Measurements from ENCODE around the gene RALGAPA2. TPM values are rescaled to one million over a fixed set of nuclear protein-coding genes. Genes with fewer than 3 reads are reported as not detected.

RALGAPA2 gene
- total RNA-seq, 1 donor from 2014 or later = 88.9 TPM

GRCh38 chr20:20710443-20711315 is 1.8 kb downstream of the RALGAPA2 start:
- no peaks in the 10 kb centered on the region for H3K9me3 ChIP-seq

GRCh38 chr20:20709887-20710286 is 2.6 kb downstream of the RALGAPA2 start:
- Histone ChIP-seq H3K4me1 (peaks cover 30% of the 10 kb centered on the region), H3K4me3 (peak overlapping the region; percentile 74), H3K36me3 (no peaks in the 10 kb centered on the region), H3K27me3 (no peaks in the 10 kb centered on the region), H3K27ac (peak overlapping the region; percentile 86), H3K9me3 (no peaks in the 10 kb centered on the region)
- intact Hi-C loops (cut with DNase I) = no loop called here
- no peak for TF ChIP-seq CTCF (IDR thresholded peaks at IDR 0.05)
- ATAC-seq (no peak), DNase-seq (no peak)

More at GRCh38 chr20:20710443-20711315, 1.8 kb downstream of the RALGAPA2 start:
- peaks cover 30% of the 10 kb centered on the region for H3K4me1 ChIP-seq
- H3K4me3 ChIP-seq = peak overlapping the region; percentile 74
- intact Hi-C loops (cut with DNase I) = no loop called here
- H3K36me3 ChIP-seq = no peaks in the 10 kb centered on the region
- H3K27ac ChIP-seq = peak overlapping the region; percentile 86
- H3K27me3 ChIP-seq = no peaks in the 10 kb centered on the region
- DNase-seq (no peak), ATAC-seq (peak; percentile 45)
- TF ChIP-seq CTCF (IDR thresholded peaks at IDR 0.05) = no peak

- H3K36me3 ChIP-seq = no peaks in the 10 kb centered on the region
- H3K9me3 ChIP-seq = no peaks in the 10 kb centered on the region
- DNase-seq = no peak
- no peaks in the 10 kb centered on the region for H3K27me3 ChIP-seq
- no peak overlapping the region for H3K4me3 ChIP-seq
- peaks cover 28% of the 10 kb centered on the region for H3K4me1 ChIP-seq
- ATAC-seq = no peak
- no peak for TF ChIP-seq CTCF (IDR thresholded peaks at IDR 0.05)
- intact Hi-C loops (cut with DNase I) = no loop called here
- no peak overlapping the region for H3K27ac ChIP-seq
Measured at GRCh38 chr20:20706285-20706684, 6.2 kb downstream of the RALGAPA2 start.

GRCh38 chr20:20702330-20703245 is 9.9 kb downstream of the RALGAPA2 start:
- DNase-seq = no peak
- peak; percentile 67 for ATAC-seq
- intact Hi-C loops (cut with DNase I) = no loop called here

More at GRCh38 chr20:20702330-20703245, 9.9 kb downstream of the RALGAPA2 start:
- Histone ChIP-seq H3K4me3 (no peak overlapping the region), H3K9me3 (no peaks in the 10 kb centered on the region), H3K27me3 (no peaks in the 10 kb centered on the region), H3K4me1 (peaks cover 35% of the 10 kb centered on the region), H3K27ac (no peak overlapping the region), H3K36me3 (no peaks in the 10 kb centered on the region)
- TF ChIP-seq CTCF (IDR thresholded peaks at IDR 0.05) = no peak
